HG03025 (cell line): Measurements from ENCODE around the gene TM9SF1.

Experiments
- ATAC-seq: cut with Tn5 transposase; IDR thresholded peaks from one replicate; pipeline ENCODE4 v1.9.1; 2021; ENCODE audit warnings: mild to moderate bottlenecking, moderate library complexity; ENCODE audit not compliant: unreplicated experiment, low FRiP score

TM9SF1 gene

DNA sequence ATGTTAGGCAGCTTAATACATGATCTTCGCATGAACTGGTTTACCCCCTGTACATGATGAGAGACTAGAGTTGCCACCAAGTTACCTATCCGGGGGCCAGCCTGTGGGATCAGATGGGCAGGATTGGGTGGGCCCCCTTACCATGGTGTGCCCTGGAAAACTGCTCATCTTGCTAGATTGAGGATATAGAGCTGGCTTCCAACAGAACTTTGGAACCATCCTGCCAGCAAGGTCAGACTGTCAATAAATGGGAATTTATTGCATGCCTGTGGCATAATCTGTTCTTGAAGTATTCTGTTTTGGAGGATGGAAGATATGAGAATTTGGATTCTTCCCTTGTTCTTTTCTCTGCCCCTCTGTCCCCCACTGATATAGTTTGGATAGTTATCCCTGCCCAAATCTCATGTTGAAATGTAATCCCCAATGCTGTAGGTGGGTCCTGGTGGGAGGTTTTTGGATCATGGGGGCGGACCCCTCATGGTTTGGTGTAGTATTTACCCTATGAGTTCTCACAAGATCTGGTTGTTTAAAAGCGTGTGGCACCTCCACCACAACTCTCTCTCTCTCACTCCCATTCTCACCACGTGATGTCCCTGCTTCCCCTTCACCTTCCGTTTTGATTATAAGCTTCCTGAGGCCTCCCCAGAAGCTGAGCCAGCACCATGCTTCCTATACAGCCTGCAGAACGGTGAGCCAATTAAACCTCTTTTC, 3.7 kb upstream of the TM9SF1 start:
- no peak for ATAC-seq

DNA sequence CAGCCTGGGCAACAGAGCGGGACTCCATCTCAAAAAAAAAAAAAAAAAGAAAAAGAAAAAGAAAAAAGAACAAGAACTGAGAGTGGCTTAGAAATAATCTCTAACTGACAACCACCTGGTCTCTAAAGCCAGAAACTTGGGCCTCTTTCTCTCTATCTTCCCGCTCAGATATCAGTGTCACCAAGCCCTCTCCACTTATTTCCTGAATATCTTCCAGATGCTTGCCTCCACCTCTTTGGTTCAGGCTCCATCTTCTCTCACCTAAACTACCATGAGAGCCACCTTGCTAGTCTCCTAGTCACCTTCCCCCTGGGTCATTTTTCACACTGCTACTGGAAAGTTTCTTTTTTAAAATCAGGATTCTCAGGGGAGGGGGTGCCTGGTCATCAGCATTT, 1.8 kb upstream of the TM9SF1 start:
- no peak for ATAC-seq

DNA sequence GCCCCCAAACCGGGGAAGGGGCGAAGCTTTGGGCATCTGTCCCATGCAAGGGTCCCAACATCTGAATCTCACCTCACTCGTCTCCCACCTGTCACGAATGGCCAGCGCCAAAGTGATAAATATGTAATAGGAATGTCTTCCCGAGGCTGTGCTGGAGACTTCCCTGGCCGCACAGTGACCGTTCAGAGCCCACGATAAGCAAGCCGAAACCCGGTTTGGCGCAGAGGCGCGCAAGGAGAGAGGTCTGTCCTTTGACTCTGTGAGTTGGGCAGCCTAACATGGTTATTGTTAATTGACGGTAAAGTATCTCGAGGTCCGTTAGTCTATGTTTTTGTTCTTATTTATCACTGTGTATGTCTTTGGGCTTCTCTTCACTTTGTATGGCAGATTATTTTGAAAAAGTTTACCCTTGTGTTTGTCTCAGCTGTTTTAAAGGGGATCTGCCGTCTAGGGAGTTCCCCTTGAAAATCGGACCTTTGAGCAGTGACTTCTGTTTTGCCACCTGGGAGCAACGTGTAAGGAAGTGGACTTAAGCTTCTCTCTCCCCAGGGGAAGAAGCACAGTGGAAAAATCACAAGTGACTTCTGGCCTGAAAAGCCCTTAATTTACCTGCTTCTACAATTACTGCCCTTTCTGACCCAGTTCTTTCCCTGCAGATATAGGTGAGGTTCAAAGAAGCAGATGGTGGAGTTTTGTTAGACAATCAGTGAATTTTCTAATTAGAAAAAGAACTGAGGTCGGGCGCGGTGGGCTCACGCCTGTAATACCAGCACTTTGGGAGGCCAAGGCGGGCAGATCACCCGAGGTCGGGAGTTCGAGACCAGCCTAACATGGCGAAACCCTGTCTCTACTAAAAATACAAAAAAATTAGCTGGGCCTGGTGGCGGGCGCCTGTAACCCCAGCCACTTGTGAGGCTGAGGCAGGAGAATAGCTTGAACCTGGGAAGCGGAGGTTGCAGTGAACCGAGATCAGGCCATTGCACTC, 1.1 kb upstream of the TM9SF1 start:
- peak; percentile 20 for ATAC-seq

DNA sequence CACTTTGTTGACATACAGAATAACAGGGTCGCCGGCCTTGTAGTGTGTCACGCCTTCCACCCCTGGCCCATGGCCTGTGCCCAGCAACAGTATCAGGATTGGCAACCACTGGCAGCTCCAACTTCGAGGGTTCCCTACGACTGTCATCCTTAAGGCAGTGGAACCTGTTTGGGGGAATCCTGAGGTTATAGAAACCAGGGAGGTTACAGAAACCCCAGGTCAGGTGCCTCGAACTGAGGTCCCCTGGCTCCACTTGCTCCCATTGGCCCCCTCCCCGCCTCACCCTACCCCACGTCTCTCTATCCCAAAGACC, 412 bp downstream of the TM9SF1 start:
- ATAC-seq, result no peak

DNA sequence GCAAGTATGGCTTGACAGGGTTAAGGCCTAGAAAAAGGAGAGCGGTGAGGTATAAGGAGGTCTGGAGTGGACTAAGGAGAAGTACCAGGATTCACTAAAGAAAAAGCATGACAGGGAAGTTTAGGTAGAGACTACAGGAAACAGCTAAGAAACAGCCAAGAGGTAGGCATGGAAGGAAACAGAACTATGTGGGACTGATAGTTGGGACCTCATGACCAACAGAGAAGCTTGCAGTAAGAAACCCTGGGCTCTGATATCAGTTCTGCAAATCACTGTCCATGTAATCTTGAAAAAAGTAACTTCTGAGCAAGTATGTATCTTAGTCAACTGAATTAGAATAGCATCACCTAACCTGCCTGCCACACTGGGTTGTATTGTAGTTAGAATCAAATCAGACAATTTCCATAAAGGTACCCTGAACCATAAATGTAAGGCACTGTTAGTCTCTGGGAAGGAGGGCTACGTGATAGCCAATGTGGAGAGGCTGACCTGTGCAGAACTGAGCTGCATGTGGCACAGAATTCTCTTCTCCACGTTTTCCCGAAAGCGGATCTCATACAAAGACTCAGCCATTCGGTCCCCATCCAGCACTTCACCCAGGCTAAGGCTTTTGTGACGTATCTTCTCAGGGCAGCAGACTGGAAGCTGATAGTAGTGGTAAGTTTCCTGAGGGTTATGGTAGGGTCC, 912 bp downstream of the TM9SF1 start:
- ATAC-seq, result no peak

- no peak for ATAC-seq
Measured at GRCh38 chr14:24192933-24193332, 2.3 kb downstream of the TM9SF1 start.

- ATAC-seq, result no peak
Measured at GRCh38 chr14:24190416-24190815, 4.8 kb downstream of the TM9SF1 start.

DNA sequence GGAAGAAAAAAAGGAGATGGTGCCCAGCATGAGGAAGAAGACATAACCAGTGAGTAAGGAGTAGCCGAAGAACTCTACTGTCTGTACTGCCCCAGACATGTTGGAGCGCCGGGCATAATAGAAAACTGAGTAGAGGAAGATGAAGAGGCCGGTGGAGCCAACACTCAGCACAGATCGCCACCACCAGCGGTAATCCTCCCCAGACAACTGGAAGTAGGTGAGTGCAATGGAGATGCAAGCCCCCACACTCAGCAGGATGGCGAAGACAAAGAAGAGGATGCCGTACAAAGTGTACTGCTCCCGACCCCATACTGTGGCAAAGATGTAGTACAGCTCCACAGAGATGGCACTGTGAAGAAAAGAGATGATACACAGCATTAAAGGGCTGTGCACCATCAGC, 5.8 kb downstream of the TM9SF1 start:
- ATAC-seq, result no peak

DNA sequence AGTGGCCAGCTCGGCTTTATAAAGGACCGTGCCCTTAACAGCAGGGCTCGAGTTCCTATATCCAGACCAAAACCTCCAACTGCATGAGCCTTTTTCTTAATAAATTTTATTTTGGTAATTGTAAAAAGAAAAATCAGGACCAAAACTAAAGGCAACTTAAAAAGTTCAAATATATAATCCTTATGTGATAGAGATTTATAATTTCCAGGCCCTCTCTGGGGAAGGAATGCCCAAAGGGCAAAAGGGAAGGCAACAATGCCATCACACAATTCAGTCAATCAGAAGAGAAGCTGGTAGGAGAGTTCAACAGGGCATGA, 6.2 kb downstream of the TM9SF1 start:
- no peak for ATAC-seq

DNA sequence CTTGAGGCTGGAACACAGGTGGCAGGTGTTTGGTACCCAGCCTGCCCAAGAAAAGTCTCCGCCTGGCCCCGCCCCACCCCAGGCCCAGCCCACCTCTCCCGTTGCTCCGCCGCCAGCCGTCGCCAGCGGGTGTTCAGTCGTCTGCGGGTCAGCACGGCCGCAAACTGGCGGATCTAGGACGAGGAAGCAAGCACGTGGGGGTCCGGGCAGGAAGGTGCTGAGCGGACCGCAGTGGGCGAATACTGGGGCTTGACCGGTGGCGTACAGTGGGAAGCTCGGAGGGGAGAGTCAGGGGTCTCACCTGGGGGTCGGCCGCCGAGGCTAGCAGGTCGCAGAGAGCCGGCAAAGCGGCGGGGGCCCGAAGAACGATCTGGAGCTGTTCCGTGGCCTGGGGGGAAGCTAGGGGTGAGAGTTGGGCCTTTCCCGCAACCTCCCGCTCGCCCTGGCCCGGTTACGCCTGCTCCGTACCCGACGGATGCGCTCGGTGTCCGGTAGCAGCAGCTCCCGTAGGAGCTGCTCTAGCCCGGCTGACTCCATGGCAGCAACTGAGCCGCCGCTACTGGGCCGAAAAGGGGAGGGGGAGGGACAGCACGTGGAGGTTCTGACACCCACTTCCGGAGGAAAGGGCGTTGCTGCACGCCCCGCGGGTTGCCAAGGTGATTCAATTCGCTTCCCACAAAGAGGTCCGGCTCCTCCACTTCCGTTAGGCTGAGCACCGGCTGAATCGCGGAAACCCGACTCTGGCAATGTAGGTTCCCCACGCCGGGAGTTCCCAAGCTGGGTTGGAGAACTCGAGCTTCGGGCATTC, 6.8 kb downstream of the TM9SF1 start, which contains the start of gene IPO4:
IPO4 (minus strand) TSS at position 566 of the 808 bp plus-strand sequence; CDS start at position 537, 29 bp downstream.
- ATAC-seq, result peak; percentile 82

DNA sequence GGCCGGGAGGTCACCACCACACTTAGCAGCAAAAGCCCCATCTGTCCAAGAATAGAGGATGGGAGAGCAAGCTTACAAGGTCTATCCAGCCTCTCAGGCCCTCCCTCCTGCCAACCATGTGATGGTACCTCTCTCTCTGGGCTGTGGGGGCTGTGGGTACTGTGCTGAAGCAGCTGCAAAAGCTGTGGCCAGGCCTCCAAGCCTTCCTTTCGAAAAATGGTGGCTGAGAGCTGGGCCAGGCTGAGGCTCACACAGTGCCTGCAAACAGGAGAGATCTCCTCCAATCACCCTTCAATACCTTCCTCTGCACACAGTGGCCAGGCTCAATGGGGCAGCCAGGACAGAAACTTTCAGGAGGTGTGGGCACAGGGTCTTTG, 7.7 kb downstream of the TM9SF1 start:
- ATAC-seq, result no peak

GRCh38 chr14:24186831-24187538, 8.3 kb downstream of the TM9SF1 start:
- no peak for ATAC-seq

GRCh38 chr14:24185741-24186140, 9.5 kb downstream of the TM9SF1 start:
- ATAC-seq, result no peak

DNA sequence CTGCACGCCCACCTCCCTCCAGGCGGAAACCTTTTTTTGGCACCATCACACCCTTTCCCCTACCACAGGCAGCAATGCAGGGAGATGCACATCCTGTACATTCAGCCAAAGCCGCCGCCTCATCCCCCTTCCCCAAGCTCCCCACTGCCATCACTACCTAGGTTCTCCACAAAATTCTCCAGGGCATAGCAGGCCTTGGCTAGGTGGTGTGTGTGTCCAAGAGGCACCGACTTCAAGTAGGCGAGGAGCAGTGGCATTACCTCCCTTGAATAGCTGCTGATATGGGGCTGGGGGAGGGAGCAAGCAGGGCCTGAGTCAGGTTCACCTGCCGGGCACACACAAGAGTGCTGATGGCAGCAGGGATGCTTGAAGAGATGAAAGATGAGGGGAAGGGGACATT, 10.2 kb downstream of the TM9SF1 start:
- no peak for ATAC-seq

- no peak for ATAC-seq
Measured at GRCh38 chr14:24184104-24184970, 10.9 kb downstream of the TM9SF1 start.

- ATAC-seq, result no peak
Measured at GRCh38 chr14:24183014-24183481, 12.2 kb downstream of the TM9SF1 start.

DNA sequence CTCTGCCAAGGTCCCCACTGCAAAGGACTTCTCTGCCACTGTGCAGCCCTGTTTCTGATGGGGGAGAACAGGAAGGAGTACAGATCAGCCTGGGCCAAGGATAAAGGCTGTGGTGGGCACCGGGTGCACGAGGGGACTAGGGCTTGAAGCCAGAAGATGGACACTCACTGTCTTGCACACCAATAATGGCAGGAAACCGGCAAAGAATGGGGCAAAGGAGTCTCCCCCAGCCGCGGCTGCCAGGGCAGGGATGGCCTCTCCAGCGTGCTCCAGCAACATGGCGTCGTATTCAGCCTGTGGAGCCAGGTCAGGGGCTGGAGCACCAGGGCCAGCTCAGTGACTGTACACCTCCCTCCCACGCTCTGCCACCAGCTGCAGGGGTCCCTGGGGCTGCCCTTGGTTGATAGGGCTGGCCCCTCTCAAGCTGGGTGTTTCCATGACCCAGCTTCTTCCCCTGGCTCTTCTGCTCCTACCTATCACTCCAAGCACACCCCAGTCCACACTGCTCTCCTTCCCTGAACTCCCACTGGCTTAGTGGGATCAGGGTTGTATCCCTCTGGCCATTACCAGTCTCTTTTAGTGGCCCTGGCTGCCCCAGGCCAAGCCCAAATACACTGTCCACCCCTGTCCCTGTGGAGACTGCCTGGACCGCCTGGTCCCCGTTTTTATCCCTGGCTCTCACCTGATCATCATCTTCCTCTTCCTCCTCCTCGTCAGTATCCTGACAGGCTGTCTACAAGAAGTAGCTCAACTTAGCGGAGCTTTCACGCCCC, 12.9 kb downstream of the TM9SF1 start:
- no peak for ATAC-seq
